IMR-90 (cell line): ENCODE measurements around the gene RAB11A. TPM values are rescaled to one million over a fixed set of nuclear protein-coding genes. Genes with fewer than 3 reads are reported as not detected.

ENCODE experiments used
- ATAC-seq: fragments of 200-7000 bp; cut with Tn5 transposase; 2 replicates; pipeline ENCODE4 v1.9.1; 2020; ENCODE audit warnings: low read depth, mild to moderate bottlenecking, moderate library complexity
- BruUV-seq: library from RNA; stranded (reverse); fragments of 400-500 nt; replicated peaks from 2 replicates; lab custom pipeline; 2021; lab: Mats Ljungman, UMichigan
- CTCF ChIA-PET: fragments of 300-600 bp; formaldehyde crosslinking; extraction: SDS; loops from one replicate; lab custom pipeline; 2021; ENCODE audit warnings: antibody characterized with exemption; lab: Yijun Ruan, JAX
- POLR2A ChIA-PET: fragments of 300-600 bp; sonication (Branson Sonifier 250); formaldehyde crosslinking; loops from one replicate; lab custom pipeline; 2022; ENCODE audit warnings: antibody characterized with exemption; ENCODE audit not compliant: unreplicated experiment; lab: Charles Lee
- DNase-seq: peaks from one replicate; pipeline ENCODE4 v3.0.0; 2013
- H2AFZ ChIP-seq: replicated peaks from 2 replicates; pipeline ENCODE3; 2013; ENCODE audit warnings: low read length, mild to moderate bottlenecking; ENCODE audit not compliant: poor library complexity
- H2AK5ac ChIP-seq: 2 replicates; pipeline ENCODE4 v1.6.1; 2013; ENCODE audit warnings: low read depth, low read length, inconsistent platforms
- H2AK9ac ChIP-seq: replicated peaks from 2 replicates; pipeline ENCODE3; 2013; ENCODE audit warnings: mild to moderate bottlenecking, low read depth, low read length, moderate library complexity; ENCODE audit not compliant: poor library complexity
- H2BK120ac ChIP-seq: 2 replicates; pipeline ENCODE4 v1.6.1; 2013; ENCODE audit warnings: low read depth, low read length, inconsistent platforms
- H2BK15ac ChIP-seq: 3 replicates; pipeline ENCODE4 v1.6.1; 2013; ENCODE audit warnings: low read depth, low read length, inconsistent platforms
- H2BK20ac ChIP-seq: 2 replicates; pipeline ENCODE4 v1.6.1; 2013; ENCODE audit warnings: low read depth, mild to moderate bottlenecking, inconsistent platforms, low read length, moderate library complexity
- H2BK5ac ChIP-seq: 2 replicates; pipeline ENCODE4 v1.6.1; 2013; ENCODE audit warnings: mild to moderate bottlenecking, low read depth, low read length, inconsistent platforms; ENCODE audit not compliant: poor library complexity, severe bottlenecking
- H3K14ac ChIP-seq: replicated peaks from 2 replicates; pipeline ENCODE4 v1.6.1; 2013; ENCODE audit warnings: low read depth, low read length, inconsistent platforms
- H3K18ac ChIP-seq: 2 replicates; pipeline ENCODE4 v1.6.1; 2013; ENCODE audit warnings: low read depth, low read length, control low read depth
- H3K23ac ChIP-seq: 2 replicates; pipeline ENCODE4 v1.6.1; 2013; ENCODE audit warnings: low read depth, low read length, inconsistent platforms
- H3K27ac ChIP-seq: 2 replicates; pipeline ENCODE4 v1.5.1; 2013; ENCODE audit warnings: mild to moderate bottlenecking, control low read depth, low read length; ENCODE audit not compliant: insufficient read depth
- H3K27me3 ChIP-seq: 2 replicates; pipeline ENCODE4 v1.6.1; 2013; ENCODE audit warnings: low read length; ENCODE audit not compliant: control insufficient read depth, insufficient read depth
- H3K36me3 ChIP-seq: 2 replicates; pipeline ENCODE4 v1.6.1; 2013; ENCODE audit warnings: low read length, mixed read lengths; ENCODE audit not compliant: control insufficient read depth, insufficient read depth
- H3K4ac ChIP-seq: 2 replicates; pipeline ENCODE4 v1.6.1; 2013; ENCODE audit warnings: low read depth, low read length, inconsistent platforms
- H3K4me1 ChIP-seq: 2 replicates; pipeline ENCODE4 v1.6.1; 2013; ENCODE audit warnings: low read length, mixed read lengths; ENCODE audit not compliant: control insufficient read depth, insufficient read depth
- H3K4me2 ChIP-seq: 2 replicates; pipeline ENCODE4 v1.6.1; 2013; ENCODE audit warnings: low read depth, mild to moderate bottlenecking, control low read depth, low read length, moderate library complexity
- H3K4me3 ChIP-seq: 2 replicates; pipeline ENCODE4 v1.5.1; 2013; ENCODE audit warnings: low read depth, mild to moderate bottlenecking, control low read depth, low read length, moderate library complexity; ENCODE audit not compliant: insufficient read depth
- H3K56ac ChIP-seq: 2 replicates; pipeline ENCODE4 v1.6.1; 2013; ENCODE audit warnings: low read length, inconsistent platforms; ENCODE audit not compliant: insufficient read depth; ENCODE audit errors: extremely low read depth
- H3K79me1 ChIP-seq, 2 experiments: 2 replicates each; pipeline ENCODE4 v1.6.1; 2013; ENCODE audit warnings: low read length in 2 of 2, inconsistent platforms in 1 of 2, low read depth in 1 of 2
- H3K9ac ChIP-seq: 2 replicates; pipeline ENCODE4 v1.6.1; 2013; ENCODE audit warnings: low read depth, low read length, control low read depth
- H3K9me1 ChIP-seq: 2 replicates; pipeline ENCODE4 v1.6.1; 2013; ENCODE audit warnings: low read length, inconsistent platforms; ENCODE audit not compliant: insufficient read depth
- H3K9me3 ChIP-seq: 2 replicates; pipeline ENCODE4 v1.6.1; 2013; ENCODE audit warnings: low read length; ENCODE audit not compliant: control insufficient read depth, insufficient read depth
- H4K20me1 ChIP-seq: 2 replicates; pipeline ENCODE4 v1.6.1; 2013; ENCODE audit warnings: low read length, inconsistent platforms; ENCODE audit not compliant: insufficient read depth
- H4K5ac ChIP-seq: 2 replicates; pipeline ENCODE4 v1.6.1; 2013; ENCODE audit warnings: mild to moderate bottlenecking, low read depth, low read length, control low read depth
- H4K8ac ChIP-seq, 2 experiments: 2 replicates each; pipeline ENCODE4 v1.6.1; 2013; ENCODE audit warnings: low read depth in 2 of 2, low read length in 2 of 2, control low read depth in 1 of 2, inconsistent platforms in 1 of 2
- H4K91ac ChIP-seq: 2 replicates; pipeline ENCODE4 v1.6.1; 2013; ENCODE audit warnings: low read depth, low read length, inconsistent platforms; ENCODE audit not compliant: insufficient read depth
- BHLHE40 ChIP-seq: fragments of 150-350 bp; IDR thresholded peaks from 2 replicates; pipeline ENCODE4 v1.6.1; 2016; ENCODE audit warnings: mild to moderate bottlenecking, low read depth, low read length
- CEBPB ChIP-seq: IDR thresholded peaks from 2 replicates; pipeline ENCODE4 v1.6.1; 2012; ENCODE audit warnings: low read depth, low read length, improper control_type of control experiment
- MXI1 ChIP-seq: IDR thresholded peaks from 2 replicates; pipeline ENCODE4 v1.6.1; 2012; ENCODE audit warnings: low read depth, mild to moderate bottlenecking, low read length, moderate library complexity, borderline replicate concordance
- NFE2L2 ChIP-seq: fragments of 150-350 bp; IDR thresholded peaks from 2 replicates; pipeline ENCODE4 v1.6.1; 2016; ENCODE audit warnings: low read depth, mild to moderate bottlenecking, low read length
- POLR2A ChIP-seq: IDR thresholded peaks from 2 replicates; pipeline ENCODE4 v1.6.1; 2012; ENCODE audit warnings: mild to moderate bottlenecking, low read depth, low read length
- RAD21 ChIP-seq: IDR thresholded peaks from 2 replicates; pipeline ENCODE4 v1.6.1; 2012; ENCODE audit warnings: low read length, improper control_type of control experiment
- SMC3 ChIP-seq: fragments of 150-350 bp; IDR thresholded peaks from 2 replicates; pipeline ENCODE4 v1.6.1; 2016; ENCODE audit warnings: low read depth, mild to moderate bottlenecking, antibody characterized with exemption, low read length, moderate library complexity
- WGBS, 2 experiments: methylation state at CpG; one replicate each; pipeline versions ENCODE4 v1.1.5 to v1.1.7; 2013; ENCODE audit warnings: missing lambda C conversion rate in 2 of 2; ENCODE audit not compliant: insufficient read length in 1 of 2; ENCODE audit errors: extremely low coverage in 2 of 2; 5-methylcytosine and 5-hydroxymethylcytosine counted together
- dilution Hi-C: fragments of 300-500 bp; cut with HindIII; formaldehyde crosslinking; loops from one replicate; pipeline ENCODE4 v1.14.3; 2018; ENCODE audit warnings: low sequenced_read_pairs; ENCODE audit not compliant: unreplicated experiment
- in situ Hi-C: fragments of 300-500 bp; cut with MboI; formaldehyde crosslinking; loops from 3 replicates; pipeline ENCODE4 v1.14.3; 2019; ENCODE audit warnings: low sequenced_read_pairs, inconsistent platforms, mixed read lengths
- intact Hi-C: fragments of 100-400 bp; cut with micrococcal nuclease; formaldehyde crosslinking; loops from 2 replicates; pipeline ENCODE4 v1.10.0; 2022
- polyA plus RNA-seq, 3 experiments: library from polyadenylated mRNA; depleted of rRNA; stranded (reverse); fragments of >200 nt; gene quantifications; 2 replicates each; pipeline ENCODE4 v1.2.3, GENCODE V29; 2012; ENCODE audit warnings: low replicate concordance in 1 of 3
- total RNA-seq: library from RNA; depleted of rRNA; stranded (reverse); fragments of >200 nt; gene quantifications from 2 replicates; pipeline ENCODE4 v1.2.3, GENCODE V29; 2012
- TF ChIP-seq, protein P1 (sequence below): conservative IDR thresholded peaks from 2 replicates; pipeline ENCODE4 v1.5.1; 2012; ENCODE audit warnings: mild to moderate bottlenecking, low read depth, low read length, improper control_type of control experiment
- TF ChIP-seq, protein P2 (sequence below): fragments of 150-350 bp; IDR thresholded peaks from 2 replicates; pipeline ENCODE4 v1.6.1; 2017; ENCODE audit warnings: mild to moderate bottlenecking, antibody characterized with exemption, low read length, low read depth

The RAB11A gene
- total and polyA plus RNA-seq, 2 of the 4 experiments (the other 2 are of a cell fraction) = 341 to 462 TPM

DNA sequence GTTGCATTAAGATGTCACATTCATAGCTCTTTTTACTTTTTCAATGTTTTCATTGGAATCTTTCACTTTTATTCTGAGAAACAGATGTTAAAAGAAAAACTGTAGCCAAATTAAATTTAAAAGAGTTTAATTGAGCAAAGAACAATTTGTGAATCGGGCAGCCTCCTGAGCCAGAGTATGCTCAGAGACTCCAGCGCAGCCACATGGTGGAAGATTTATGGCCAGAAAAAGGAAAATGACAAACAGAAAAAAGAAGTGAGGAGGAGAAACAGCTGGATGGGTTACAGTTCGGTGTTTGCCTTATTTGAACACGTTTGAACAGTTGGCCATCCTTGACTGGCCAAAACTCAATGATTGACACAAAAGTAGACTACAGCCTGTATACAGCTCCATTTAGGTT is 33.8 kb upstream of the RAB11A start:
- no peak overlapping the region for H3K23ac ChIP-seq
- no peak for DNase-seq
- H2AFZ ChIP-seq = no peak overlapping the region
- CTCF ChIA-PET = no interaction called here
- dilution Hi-C loops (no loop called here), intact Hi-C loops (no loop called here), in situ Hi-C loops (no loop called here)
- no peaks in the 10 kb centered on the region for H3K79me1 ChIP-seq
- 49% methylated on average over 2 of the region's 4 CpGs; no CpG with 5 or more reads in 1 of the 2 experiments for WGBS, 2 experiments
- H2BK5ac ChIP-seq = no peak overlapping the region
- BruUV-seq = no TSS peak
- ATAC-seq = no peak
- H3K18ac ChIP-seq = no peak overlapping the region
- H3K27me3 ChIP-seq = no peaks in the 10 kb centered on the region
- no peak overlapping the region for H3K56ac ChIP-seq
- TF ChIP-seq, protein P1, sequence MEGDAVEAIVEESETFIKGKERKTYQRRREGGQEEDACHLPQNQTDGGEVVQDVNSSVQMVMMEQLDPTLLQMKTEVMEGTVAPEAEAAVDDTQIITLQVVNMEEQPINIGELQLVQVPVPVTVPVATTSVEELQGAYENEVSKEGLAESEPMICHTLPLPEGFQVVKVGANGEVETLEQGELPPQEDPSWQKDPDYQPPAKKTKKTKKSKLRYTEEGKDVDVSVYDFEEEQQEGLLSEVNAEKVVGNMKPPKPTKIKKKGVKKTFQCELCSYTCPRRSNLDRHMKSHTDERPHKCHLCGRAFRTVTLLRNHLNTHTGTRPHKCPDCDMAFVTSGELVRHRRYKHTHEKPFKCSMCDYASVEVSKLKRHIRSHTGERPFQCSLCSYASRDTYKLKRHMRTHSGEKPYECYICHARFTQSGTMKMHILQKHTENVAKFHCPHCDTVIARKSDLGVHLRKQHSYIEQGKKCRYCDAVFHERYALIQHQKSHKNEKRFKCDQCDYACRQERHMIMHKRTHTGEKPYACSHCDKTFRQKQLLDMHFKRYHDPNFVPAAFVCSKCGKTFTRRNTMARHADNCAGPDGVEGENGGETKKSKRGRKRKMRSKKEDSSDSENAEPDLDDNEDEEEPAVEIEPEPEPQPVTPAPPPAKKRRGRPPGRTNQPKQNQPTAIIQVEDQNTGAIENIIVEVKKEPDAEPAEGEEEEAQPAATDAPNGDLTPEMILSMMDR = no peak
- TF ChIP-seq NFE2L2 (no peak), POLR2A (no peak), MXI1 (no peak), RAD21 (no peak), CEBPB (no peak), BHLHE40 (no peak), SMC3 (no peak)
- TF ChIP-seq, protein P2, sequence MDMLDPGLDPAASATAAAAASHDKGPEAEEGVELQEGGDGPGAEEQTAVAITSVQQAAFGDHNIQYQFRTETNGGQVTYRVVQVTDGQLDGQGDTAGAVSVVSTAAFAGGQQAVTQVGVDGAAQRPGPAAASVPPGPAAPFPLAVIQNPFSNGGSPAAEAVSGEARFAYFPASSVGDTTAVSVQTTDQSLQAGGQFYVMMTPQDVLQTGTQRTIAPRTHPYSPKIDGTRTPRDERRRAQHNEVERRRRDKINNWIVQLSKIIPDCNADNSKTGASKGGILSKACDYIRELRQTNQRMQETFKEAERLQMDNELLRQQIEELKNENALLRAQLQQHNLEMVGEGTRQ = no peak
- no peaks in the 10 kb centered on the region for H3K9me1 ChIP-seq
- no peaks in the 10 kb centered on the region for H3K36me3 ChIP-seq
- H4K91ac ChIP-seq = no peak overlapping the region
- H3K4ac ChIP-seq = no peak overlapping the region
- no peak overlapping the region for H2BK15ac ChIP-seq
- H2BK120ac ChIP-seq = no peak overlapping the region
- no peak overlapping the region for H3K27ac ChIP-seq
- H3K4me1 ChIP-seq = peaks cover 5% of the 10 kb centered on the region; the same call in 1 of the 2 replicates
- no peak overlapping the region for H4K5ac ChIP-seq
- H2AK9ac ChIP-seq = no peak overlapping the region
- H3K4me2 ChIP-seq = no peak overlapping the region
- H2BK20ac ChIP-seq = no peak overlapping the region
- H3K9ac ChIP-seq = no peak overlapping the region
- H3K14ac ChIP-seq = 0 out of 2 replicates have a peak overlapping the region, but pooled peaks have one; percentile 0
- POLR2A ChIA-PET = no interaction called here
- H3K4me3 ChIP-seq = no peak overlapping the region
- H4K20me1 ChIP-seq = no peaks in the 10 kb centered on the region
- no peak overlapping the region for H4K8ac ChIP-seq
- H2AK5ac ChIP-seq = no peak overlapping the region
- H3K9me3 ChIP-seq = no peaks in the 10 kb centered on the region
